Calu3 (cell line): ENCODE measurements around the gene KRTAP20-3. TPM values are rescaled to one million over a fixed set of nuclear protein-coding genes. Genes with fewer than 3 reads are reported as not detected.

Experiments used
- BruUV-seq: library from RNA; stranded (reverse); fragments of 400-500 nt; replicated peaks from 2 replicates; lab custom pipeline; 2021; lab: Mats Ljungman, UMichigan
- CTCF ChIA-PET: fragments of 300-600 bp; sonication (Branson Sonifier 250); formaldehyde crosslinking; loops from one replicate; lab custom pipeline; 2022; ENCODE audit warnings: antibody characterized with exemption; lab: Charles Lee
- DNase-seq: peaks from one replicate; pipeline ENCODE4 v3.0.0; 2022
- H3K27ac Mint-ChIP-seq: one replicate; pipeline ENCODE4 v1.8.0; 2022; ENCODE audit warnings: mixed read lengths; ENCODE audit not compliant: unreplicated experiment
- H3K27me3 Mint-ChIP-seq: one replicate; pipeline ENCODE4 v1.8.0; 2022; ENCODE audit warnings: mixed read lengths; ENCODE audit not compliant: unreplicated experiment
- H3K36me3 Mint-ChIP-seq: one replicate; pipeline ENCODE4 v1.8.0; 2022; ENCODE audit warnings: mild to moderate bottlenecking, moderate library complexity, mixed read lengths; ENCODE audit not compliant: insufficient read depth, unreplicated experiment
- H3K4me1 Mint-ChIP-seq: one replicate; pipeline ENCODE4 v1.8.0; 2022; ENCODE audit warnings: mild to moderate bottlenecking, low read depth, mixed read lengths; ENCODE audit not compliant: unreplicated experiment
- H3K4me3 Mint-ChIP-seq: one replicate; pipeline ENCODE4 v1.8.0; 2022; ENCODE audit warnings: mild to moderate bottlenecking, low read depth, moderate library complexity, mixed read lengths; ENCODE audit not compliant: unreplicated experiment
- H3K9me3 Mint-ChIP-seq: one replicate; pipeline ENCODE4 v1.8.0; 2022; ENCODE audit warnings: low read depth, mixed read lengths; ENCODE audit not compliant: unreplicated experiment
- intact Hi-C: fragments of 100-400 bp; cut with micrococcal nuclease; formaldehyde crosslinking; loops from one replicate; pipeline ENCODE4 v1.10.0; 2022; ENCODE audit not compliant: unreplicated experiment
- total RNA-seq: library from RNA; stranded (reverse); gene quantifications from 2 replicates; pipeline ENCODE4 v1.2.3, GENCODE V29; 2022
- TF ChIP-seq, protein P1 (sequence below): fragments of 200-600 bp; IDR thresholded peaks from one replicate; pipeline ENCODE4 v1.8.0; 2022; ENCODE audit warnings: antibody characterized with exemption; ENCODE audit not compliant: unreplicated experiment

The KRTAP20-3 gene
- total RNA-seq, 1 experiment from 2014 or later = not detected

DNA sequence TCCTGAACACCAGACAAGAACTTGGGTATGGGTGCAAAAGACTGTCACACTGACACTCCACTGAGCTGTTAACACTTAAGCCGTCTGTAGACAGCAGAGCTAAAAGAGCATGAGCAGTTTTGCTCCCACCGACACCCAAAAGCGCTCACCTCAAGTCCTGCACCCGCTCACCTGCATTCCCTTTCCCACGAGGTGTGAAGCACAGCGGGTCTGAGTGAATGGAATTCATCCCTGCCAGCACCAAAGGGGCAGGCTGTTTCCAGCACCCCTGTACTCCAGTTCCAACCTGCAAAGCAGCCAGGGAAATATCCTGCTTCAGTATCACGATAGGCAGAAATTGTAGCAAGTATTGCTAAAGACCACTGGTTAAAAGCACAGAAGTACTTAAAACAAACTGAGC, 47.2 kb downstream of the KRTAP20-3 start:
- Mint-ChIP-seq H3K9me3 (no peaks in the 10 kb centered on the region), H3K4me1 (no peaks in the 10 kb centered on the region), H3K27me3 (no peaks in the 10 kb centered on the region), H3K4me3 (no peak overlapping the region), H3K36me3 (no peaks in the 10 kb centered on the region), H3K27ac (no peak overlapping the region)
- CTCF ChIA-PET = no interaction called here
- TF ChIP-seq, protein P1, sequence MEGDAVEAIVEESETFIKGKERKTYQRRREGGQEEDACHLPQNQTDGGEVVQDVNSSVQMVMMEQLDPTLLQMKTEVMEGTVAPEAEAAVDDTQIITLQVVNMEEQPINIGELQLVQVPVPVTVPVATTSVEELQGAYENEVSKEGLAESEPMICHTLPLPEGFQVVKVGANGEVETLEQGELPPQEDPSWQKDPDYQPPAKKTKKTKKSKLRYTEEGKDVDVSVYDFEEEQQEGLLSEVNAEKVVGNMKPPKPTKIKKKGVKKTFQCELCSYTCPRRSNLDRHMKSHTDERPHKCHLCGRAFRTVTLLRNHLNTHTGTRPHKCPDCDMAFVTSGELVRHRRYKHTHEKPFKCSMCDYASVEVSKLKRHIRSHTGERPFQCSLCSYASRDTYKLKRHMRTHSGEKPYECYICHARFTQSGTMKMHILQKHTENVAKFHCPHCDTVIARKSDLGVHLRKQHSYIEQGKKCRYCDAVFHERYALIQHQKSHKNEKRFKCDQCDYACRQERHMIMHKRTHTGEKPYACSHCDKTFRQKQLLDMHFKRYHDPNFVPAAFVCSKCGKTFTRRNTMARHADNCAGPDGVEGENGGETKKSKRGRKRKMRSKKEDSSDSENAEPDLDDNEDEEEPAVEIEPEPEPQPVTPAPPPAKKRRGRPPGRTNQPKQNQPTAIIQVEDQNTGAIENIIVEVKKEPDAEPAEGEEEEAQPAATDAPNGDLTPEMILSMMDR = no peak
- intact Hi-C loops = no loop called here
- DNase-seq = no peak
- BruUV-seq = no TSS peak

Other genes starting within 250 kb of the KRTAP20-3 start
- not detected in 2 replicates for gene KRTAP13-1, start 246.8 kb upstream of the KRTAP20-3 start, total RNA-seq
- gene KRTAP13-3, start 216.9 kb upstream of the KRTAP20-3 start, total RNA-seq = not detected in 2 replicates
- not detected in 2 replicates for gene KRTAP13-4, start 212.6 kb upstream of the KRTAP20-3 start, total RNA-seq
- gene KRTAP15-1, start 202.6 kb upstream of the KRTAP20-3 start, total RNA-seq = not detected in 2 replicates
- not detected in 2 replicates for gene KRTAP19-1, start 162.5 kb upstream of the KRTAP20-3 start, total RNA-seq
- gene KRTAP19-2, start 155.4 kb upstream of the KRTAP20-3 start, total RNA-seq = not detected in 2 replicates
- gene KRTAP19-3, start 150.9 kb upstream of the KRTAP20-3 start, total RNA-seq = not detected in 2 replicates
- gene KRTAP19-4, start 145.7 kb upstream of the KRTAP20-3 start, total RNA-seq = not detected in 2 replicates
- gene KRTAP19-5, start 140.7 kb upstream of the KRTAP20-3 start, total RNA-seq = not detected in 2 replicates
- not detected in 2 replicates for gene KRTAP19-6, start 101.0 kb upstream of the KRTAP20-3 start, total RNA-seq
- not detected in 2 replicates for gene KRTAP19-7, start 81.5 kb upstream of the KRTAP20-3 start, total RNA-seq
- gene KRTAP22-2, start 52.5 kb upstream of the KRTAP20-3 start, total RNA-seq = not detected in 2 replicates
- gene KRTAP6-3, start 50.4 kb upstream of the KRTAP20-3 start, total RNA-seq = not detected in 2 replicates
- gene KRTAP6-2, start 44.0 kb upstream of the KRTAP20-3 start, total RNA-seq = not detected in 2 replicates
- not detected in 2 replicates for gene KRTAP22-1, start 41.8 kb upstream of the KRTAP20-3 start, total RNA-seq
- not detected in 2 replicates for gene KRTAP6-1, start 28.9 kb upstream of the KRTAP20-3 start, total RNA-seq
- not detected in 2 replicates for gene KRTAP20-1, start 26.4 kb upstream of the KRTAP20-3 start, total RNA-seq
- not detected in 2 replicates for gene KRTAP20-4, start 22.2 kb upstream of the KRTAP20-3 start, total RNA-seq
- gene KRTAP20-2, start 7.7 kb upstream of the KRTAP20-3 start, total RNA-seq = not detected in 2 replicates
- not detected in 2 replicates for gene KRTAP21-3, start 75.9 kb downstream of the KRTAP20-3 start, total RNA-seq
- not detected in 2 replicates for gene KRTAP21-2, start 104.4 kb downstream of the KRTAP20-3 start, total RNA-seq
- gene KRTAP21-1, start 112.6 kb downstream of the KRTAP20-3 start, total RNA-seq = not detected in 2 replicates
- gene KRTAP8-1, start 170.4 kb downstream of the KRTAP20-3 start, total RNA-seq = not detected in 2 replicates
- not detected in 2 replicates for gene KRTAP7-1, start 186.9 kb downstream of the KRTAP20-3 start, total RNA-seq
- not detected in 2 replicates for gene KRTAP11-1, start 238.7 kb downstream of the KRTAP20-3 start, total RNA-seq